Mesenchymal stem cell (in vitro differentiated cells and primary cell): ENCODE results near the gene CLDN2.

ENCODE experiments used
- DNase-seq: peaks from one replicate; pipeline ENCODE4 v3.0.0-alpha.2; 2013
- H2AFZ ChIP-seq: one replicate; pipeline ENCODE4 v1.6.1; 2013; ENCODE audit warnings: low read depth, mild to moderate bottlenecking, control low read depth, inconsistent platforms, low read length, moderate library complexity
- H2AK5ac ChIP-seq: 2 replicates; pipeline ENCODE4 v1.6.1; 2013; ENCODE audit warnings: low read length, moderate library complexity, mild to moderate bottlenecking, inconsistent platforms; ENCODE audit not compliant: severe bottlenecking
- H2BK120ac ChIP-seq: one replicate; pipeline ENCODE4 v1.6.1; 2013; ENCODE audit warnings: low read depth, mild to moderate bottlenecking, inconsistent platforms, low read length, moderate library complexity
- H2BK12ac ChIP-seq, 2 experiments: one replicate each; pipeline ENCODE4 v1.6.1; 2013; ENCODE audit warnings: inconsistent platforms in 2 of 2, low read length in 2 of 2, mild to moderate bottlenecking in 2 of 2, moderate library complexity in 2 of 2, control low read depth in 1 of 2
- H2BK15ac ChIP-seq: one replicate; pipeline ENCODE4 v1.6.1; 2013; ENCODE audit warnings: mild to moderate bottlenecking, low read depth, inconsistent platforms; ENCODE audit not compliant: poor library complexity, severe bottlenecking
- H2BK5ac ChIP-seq: 2 replicates; pipeline ENCODE4 v1.6.1; 2013; ENCODE audit warnings: low read depth, mild to moderate bottlenecking, low read length, control low read depth, inconsistent platforms; ENCODE audit not compliant: poor library complexity, severe bottlenecking
- H3K14ac ChIP-seq, 2 experiments: one replicate each; pipeline ENCODE4 v1.6.1; 2013; ENCODE audit warnings: inconsistent platforms in 2 of 2, low read length in 2 of 2, control low read depth in 1 of 2, mild to moderate bottlenecking in 1 of 2, moderate library complexity in 1 of 2
- H3K18ac ChIP-seq, 2 experiments: one replicate each; pipeline ENCODE4 v1.6.1; 2013; ENCODE audit warnings: inconsistent platforms in 2 of 2, low read length in 2 of 2, control low read depth in 1 of 2, low read depth in 1 of 2, mild to moderate bottlenecking in 1 of 2
- H3K23ac ChIP-seq, 2 experiments: one replicate each; pipeline ENCODE4 v1.6.1; 2013; ENCODE audit warnings: inconsistent platforms in 2 of 2, low read length in 2 of 2, mild to moderate bottlenecking in 2 of 2, moderate library complexity in 2 of 2, control low read depth in 1 of 2
- H3K27ac ChIP-seq: 2 replicates; pipeline ENCODE4 v1.5.1; 2013; ENCODE audit warnings: mild to moderate bottlenecking, moderate library complexity, low read length, control low read depth, inconsistent platforms; ENCODE audit not compliant: poor library complexity, severe bottlenecking
- H3K27me3 ChIP-seq, 2 experiments: 2 replicates each; pipeline versions ENCODE4 v1.6.1 to v1.7.0; 2013; ENCODE audit warnings: low read length in 2 of 2, mild to moderate bottlenecking in 2 of 2, moderate library complexity in 2 of 2, control low read depth in 1 of 2, inconsistent platforms in 1 of 2; ENCODE audit not compliant: control insufficient read depth in 1 of 2, insufficient read depth in 1 of 2
- H3K36me3 ChIP-seq, 2 experiments: 2 replicates each; pipeline versions ENCODE4 v1.6.1 to v1.7.0; 2013; ENCODE audit warnings: low read length in 2 of 2, control low read depth in 1 of 2, inconsistent platforms in 1 of 2, low read depth in 1 of 2, mild to moderate bottlenecking in 1 of 2; ENCODE audit not compliant: insufficient read depth in 2 of 2, control insufficient read depth in 1 of 2
- H3K4ac ChIP-seq, 2 experiments: one replicate each; pipeline ENCODE4 v1.6.1; 2013; ENCODE audit warnings: inconsistent platforms in 2 of 2, low read length in 2 of 2, mild to moderate bottlenecking in 2 of 2, moderate library complexity in 2 of 2, control low read depth in 1 of 2, low read depth in 1 of 2
- H3K4me1 ChIP-seq: 2 replicates; pipeline ENCODE4 v1.6.1; 2013; ENCODE audit warnings: low read depth, low read length, control low read depth; ENCODE audit not compliant: control insufficient read depth, insufficient read depth
- H3K4me2 ChIP-seq: 2 replicates; pipeline ENCODE4 v1.6.1; 2013; ENCODE audit warnings: low read length, mild to moderate bottlenecking, inconsistent platforms; ENCODE audit not compliant: poor library complexity, severe bottlenecking
- H3K4me3 ChIP-seq, 2 experiments: 2 replicates each; pipeline versions ENCODE4 v1.5.1 to v1.7.0; 2013; ENCODE audit warnings: low read length in 2 of 2, mild to moderate bottlenecking in 2 of 2, control low read depth in 1 of 2, low read depth in 1 of 2; ENCODE audit not compliant: insufficient read depth in 1 of 2
- H3K79me1 ChIP-seq: replicated peaks from 2 replicates; pipeline ENCODE4 v1.6.1; 2013; ENCODE audit warnings: mild to moderate bottlenecking, control low read depth, low read length, inconsistent platforms; ENCODE audit not compliant: poor library complexity, severe bottlenecking
- H3K9ac ChIP-seq: 2 replicates; pipeline ENCODE4 v1.7.0; 2013; ENCODE audit warnings: mild to moderate bottlenecking, low read length, moderate library complexity
- H3K9me3 ChIP-seq: 2 replicates; pipeline ENCODE4 v1.7.0; 2013; ENCODE audit warnings: mild to moderate bottlenecking, low read length; ENCODE audit not compliant: control insufficient read depth
- H4K8ac ChIP-seq: one replicate; pipeline ENCODE4 v1.6.1; 2013; ENCODE audit warnings: inconsistent platforms, mild to moderate bottlenecking, low read length, moderate library complexity
- H4K91ac ChIP-seq: one replicate; pipeline ENCODE4 v1.6.1; 2013; ENCODE audit warnings: mild to moderate bottlenecking, low read length, inconsistent platforms
- WGBS: methylation state at CpG from one replicate; pipeline ENCODE4 v1.1.7; 2013; ENCODE audit warnings: mixed read lengths; 5-methylcytosine and 5-hydroxymethylcytosine counted together

CLDN2 gene

GRCh38 chrX:106917830-106918500 is 2.2 kb upstream of the CLDN2 start:
- Histone ChIP-seq H2BK15ac (no peak overlapping the region), H3K4ac (no peak overlapping the region)
- 54% methylated on average over 6 of the region's 6 CpGs for WGBS

GRCh38 chrX:106921637-106922036 is 1.4 kb downstream of the CLDN2 start:
- Histone ChIP-seq H3K4me2 (no peak overlapping the region), H3K14ac (no peak overlapping the region), H3K9ac (no peak overlapping the region), H2BK5ac (no peak overlapping the region), H3K18ac (no peak overlapping the region), H3K4me1 (peaks cover 12% of the 10 kb centered on the region), H3K79me1 (no peaks in the 10 kb centered on the region), H4K91ac (no peak overlapping the region), H3K9me3 (no peaks in the 10 kb centered on the region), H2BK12ac (no peak overlapping the region), H3K27me3 (peaks cover 0 to 40% of the 10 kb centered on the region in 2 experiments), H4K8ac (no peak overlapping the region), H3K27ac (no peak overlapping the region), H3K4me3 (no peak overlapping the region), H3K4ac (no peak overlapping the region), H2BK15ac (no peak overlapping the region), H3K36me3 (no peaks in the 10 kb centered on the region), H3K23ac (no peak overlapping the region), H2BK120ac (no peak overlapping the region), H2AFZ (no peak overlapping the region), H2AK5ac (no peak overlapping the region)
- DNase-seq, result no peak
- 90% methylated on average over 1 of the region's 2 CpGs for WGBS

More at GRCh38 chrX:106917830-106918500, 2.2 kb upstream of the CLDN2 start:
- H3K36me3 ChIP-seq, result no peaks in the 10 kb centered on the region
- H3K79me1 ChIP-seq, result no peaks in the 10 kb centered on the region
- H3K4me1 ChIP-seq, result peaks cover 13% of the 10 kb centered on the region
- peak overlapping the region; percentile 50 for H3K27ac ChIP-seq
- H2AK5ac ChIP-seq, result peak overlapping the region; percentile 53
- H3K23ac ChIP-seq, result no peak overlapping the region
- H3K14ac ChIP-seq, result no peak overlapping the region
- DNase-seq, result peak; percentile 20
- H4K91ac ChIP-seq, result no peak overlapping the region
- peaks cover 0 to 52% of the 10 kb centered on the region in 2 experiments for H3K27me3 ChIP-seq
- no peak overlapping the region for H3K4me3 ChIP-seq
- H3K4me2 ChIP-seq, result no peak overlapping the region
- H3K18ac ChIP-seq, result no peak overlapping the region
- no peak overlapping the region for H2BK12ac ChIP-seq
- no peak overlapping the region for H2BK120ac ChIP-seq
- no peaks in the 10 kb centered on the region for H3K9me3 ChIP-seq
- H3K9ac ChIP-seq, result no peak overlapping the region
- no peak overlapping the region for H2AFZ ChIP-seq
- no peak overlapping the region for H4K8ac ChIP-seq
- H2BK5ac ChIP-seq, result no peak overlapping the region

- no peak overlapping the region for H2AFZ ChIP-seq
- H3K4me2 ChIP-seq, result no peak overlapping the region
- H3K4me3 ChIP-seq, result no peak overlapping the region
- no peak for DNase-seq
- no peak overlapping the region for H3K23ac ChIP-seq
- H3K27me3 ChIP-seq, result peaks cover 0 to 32% of the 10 kb centered on the region in 2 experiments
- H2BK120ac ChIP-seq, result no peak overlapping the region
- no peaks in the 10 kb centered on the region for H3K9me3 ChIP-seq
- H3K79me1 ChIP-seq, result no peaks in the 10 kb centered on the region
- no peak overlapping the region for H4K91ac ChIP-seq
- no peak overlapping the region for H3K18ac ChIP-seq
- H2AK5ac ChIP-seq, result no peak overlapping the region
- H3K4me1 ChIP-seq, result peaks cover 9% of the 10 kb centered on the region
- H3K9ac ChIP-seq, result no peak overlapping the region
- no peak overlapping the region for H3K27ac ChIP-seq
- H4K8ac ChIP-seq, result no peak overlapping the region
- H3K4ac ChIP-seq, result no peak overlapping the region
- 74% methylated on average over 3 of the region's 3 CpGs for WGBS
- no peaks in the 10 kb centered on the region for H3K36me3 ChIP-seq
- H2BK12ac ChIP-seq, result no peak overlapping the region
- no peak overlapping the region for H2BK15ac ChIP-seq
- H3K14ac ChIP-seq, result no peak overlapping the region
- no peak overlapping the region for H2BK5ac ChIP-seq
Measured at GRCh38 chrX:106927023-106927422, 6.8 kb downstream of the CLDN2 start.

DNA sequence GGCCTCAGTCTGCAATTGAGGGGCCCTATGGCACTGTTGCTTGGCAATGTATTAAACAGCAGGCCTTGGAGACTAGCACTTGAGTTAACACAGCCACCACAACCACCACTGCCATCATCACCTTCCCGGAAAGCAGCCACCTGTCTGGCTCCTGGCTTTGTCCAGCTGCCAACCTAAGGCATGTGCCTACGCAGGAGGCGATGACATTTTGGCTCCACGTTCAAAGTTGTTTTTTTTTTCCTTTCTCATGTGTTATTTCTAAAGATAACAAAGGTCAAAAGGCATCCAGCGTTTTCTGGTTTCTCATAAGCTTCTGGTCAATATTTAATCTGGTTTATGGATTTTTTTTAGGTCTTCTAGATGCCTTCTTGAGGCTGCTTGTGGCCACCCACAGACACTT is 7.5 kb downstream of the CLDN2 start:
- no peak overlapping the region for H2BK15ac ChIP-seq
- no peak overlapping the region for H2AK5ac ChIP-seq
- no peak overlapping the region for H3K4me3 ChIP-seq
- H3K14ac ChIP-seq, result no peak overlapping the region
- peaks cover 9% of the 10 kb centered on the region for H3K4me1 ChIP-seq
- H3K27ac ChIP-seq, result no peak overlapping the region
- H3K36me3 ChIP-seq, result no peaks in the 10 kb centered on the region
- H3K9ac ChIP-seq, result no peak overlapping the region
- no peak overlapping the region for H3K4me2 ChIP-seq
- no peak overlapping the region for H2BK12ac ChIP-seq
- H2BK120ac ChIP-seq, result no peak overlapping the region
- H3K79me1 ChIP-seq, result no peaks in the 10 kb centered on the region
- DNase-seq, result no peak
- H2BK5ac ChIP-seq, result no peak overlapping the region
- no peak overlapping the region for H4K8ac ChIP-seq
- H3K27me3 ChIP-seq, result peaks cover 0 to 26% of the 10 kb centered on the region in 2 experiments
- no peak overlapping the region for H4K91ac ChIP-seq
- H3K18ac ChIP-seq, result no peak overlapping the region
- no peak overlapping the region for H3K4ac ChIP-seq
- H2AFZ ChIP-seq, result no peak overlapping the region
- no peaks in the 10 kb centered on the region for H3K9me3 ChIP-seq
- 94% methylated on average over 4 of the region's 5 CpGs for WGBS
- no peak overlapping the region for H3K23ac ChIP-seq
